HepG2 (cell line): ENCODE data around the gene TMEM63B. TPM values are rescaled to one million over a fixed set of nuclear protein-coding genes. Genes with fewer than 3 reads are reported as not detected.

Experiments
- BHLHE40 ChIP-seq: IDR thresholded peaks from 2 replicates; pipeline ENCODE4 v1.6.1; 2011; ENCODE audit warnings: low read length, improper control_type of control experiment
- BRF2 ChIP-seq: sonication (generic); formaldehyde crosslinking; IDR thresholded peaks from 2 replicates; pipeline ENCODE4 v1.8.1; 2022; ENCODE audit warnings: mild to moderate bottlenecking, missing genetic modification reagents
- FOXK1 ChIP-seq: sonication (generic); formaldehyde crosslinking; IDR thresholded peaks from 2 replicates; pipeline ENCODE4 v1.4.0; 2020; ENCODE audit warnings: low read depth, missing genetic modification reagents, borderline replicate concordance
- HNRNPUL1 ChIP-seq: fragments of 200-400 bp; formaldehyde crosslinking; IDR thresholded peaks from 2 replicates; pipeline ENCODE4 v1.6.1; 2017; ENCODE audit warnings: low read depth, mild to moderate bottlenecking, low read length, moderate library complexity
- HOXA7 ChIP-seq: sonication (generic); formaldehyde crosslinking; IDR thresholded peaks from 2 replicates; pipeline ENCODE4 v1.8.1; 2022; ENCODE audit warnings: mild to moderate bottlenecking, missing genetic modification reagents, moderate library complexity
- KDM4B ChIP-seq: sonication (generic); formaldehyde crosslinking; IDR thresholded peaks from 2 replicates; pipeline ENCODE4 v1.4.0; 2020; ENCODE audit warnings: missing genetic modification reagents
- KDM5A ChIP-seq: fragments of 200-600 bp; sonication (generic); IDR thresholded peaks from 2 replicates; pipeline ENCODE4 v1.7.0; 2018; ENCODE audit warnings: antibody characterized with exemption, mild to moderate bottlenecking, low read length, borderline replicate concordance
- KMT2B ChIP-seq: IDR thresholded peaks from 2 replicates; pipeline ENCODE4 v1.6.1; 2016; ENCODE audit warnings: missing genetic modification reagents, missing compliant biosample characterization
- MIXL1 ChIP-seq: IDR thresholded peaks from 2 replicates; pipeline ENCODE4 v1.6.1; 2016
- PRDM15 ChIP-seq: sonication (generic); formaldehyde crosslinking; IDR thresholded peaks from 2 replicates; pipeline ENCODE4 v1.4.0; 2020; ENCODE audit warnings: missing genetic modification reagents
- SIN3A ChIP-seq: IDR thresholded peaks from 2 replicates; pipeline ENCODE4 v1.6.1; 2011; ENCODE audit warnings: low read depth, mild to moderate bottlenecking, control low read depth, low read length, borderline replicate concordance
- SPEN ChIP-seq: sonication (generic); formaldehyde crosslinking; IDR thresholded peaks from 2 replicates; pipeline ENCODE4 v1.5.1; 2020; ENCODE audit warnings: low read depth, mild to moderate bottlenecking, missing genetic modification reagents
- SYNCRIP ChIP-seq: fragments of 200-400 bp; formaldehyde crosslinking; IDR thresholded peaks from 2 replicates; pipeline ENCODE4 v1.6.1; 2018; ENCODE audit warnings: mild to moderate bottlenecking, low read depth, low read length; ENCODE audit not compliant: insufficient read depth
- ZNF225 ChIP-seq: sonication (generic); formaldehyde crosslinking; IDR thresholded peaks from 2 replicates; pipeline ENCODE4 v1.4.0; 2020; ENCODE audit warnings: mild to moderate bottlenecking, missing genetic modification reagents
- ZNF326 ChIP-seq: sonication (generic); formaldehyde crosslinking; IDR thresholded peaks from 2 replicates; pipeline ENCODE4 v1.4.0; 2020; ENCODE audit warnings: missing genetic modification reagents, borderline replicate concordance
- ZNF34 ChIP-seq: sonication (generic); formaldehyde crosslinking; IDR thresholded peaks from 2 replicates; pipeline ENCODE4 v1.4.0; 2020; ENCODE audit warnings: mild to moderate bottlenecking, missing genetic modification reagents, borderline replicate concordance
- ZSCAN25 ChIP-seq: sonication (generic); formaldehyde crosslinking; IDR thresholded peaks from 2 replicates; pipeline ENCODE4 v1.8.0; 2022; ENCODE audit warnings: mild to moderate bottlenecking, missing genetic modification reagents
- polyA plus RNA-seq, 8 experiments: library from polyadenylated mRNA; depleted of rRNA in 3 of 8; stranded (reverse) in 7 of 8; unstranded in 1 of 8; fragments of >200 nt; fragmentation: Illumina TruSeq in 4 of 8; extraction: Trizol in 4 of 8; gene quantifications; 2 replicates each; pipeline versions ENCODE4 v1.2.1 to v1.2.3, GENCODE V29; 2011 to 2016; ENCODE audit warnings: low read depth in 4 of 8, missing spikeins in 1 of 8, mixed read lengths in 1 of 8; ENCODE audit not compliant: insufficient read depth in 1 of 8
- total RNA-seq, 5 experiments: library from RNA; depleted of rRNA; stranded (reverse); fragments of >200 nt; fragmentation: Illumina TruSeq; extraction: Trizol; gene quantifications; 2 replicates each; pipeline ENCODE4 v1.2.3, GENCODE V29; 2016; ENCODE audit warnings: low read depth in 1 of 5
- TF ChIP-seq, protein P1 (sequence below): sonication (generic); formaldehyde crosslinking; IDR thresholded peaks from 2 replicates; pipeline ENCODE4 v1.9.0; 2021; ENCODE audit warnings: missing genetic modification reagents, mild to moderate bottlenecking, borderline replicate concordance
- TF ChIP-seq, protein P2 (sequence below): IDR thresholded peaks from 2 replicates; pipeline ENCODE4 v1.6.1; 2016; ENCODE audit warnings: missing biosample characterization, missing genetic modification reagents, low read depth
- TF ChIP-seq, protein P3 (sequence below): sonication (generic); formaldehyde crosslinking; IDR thresholded peaks from 2 replicates; pipeline ENCODE4 v1.4.0; 2020; ENCODE audit warnings: missing genetic modification reagents

TMEM63B gene
- total and polyA plus RNA-seq, 2 of the 13 experiments (the other 11 are each of a cell fraction or from before 2014, with no cell fraction given) = 27.4 to 75.8 TPM

- TF ChIP-seq ZSCAN25 (CRISPR knock-in tag) (no peak; the same call in 1 of the 2 replicates), BRF2 (no peak; the same call in 1 of the 2 replicates), BHLHE40 (no peak), FOXK1 (CRISPR knock-in tag) (peak; percentile 91), SPEN (CRISPR knock-in tag) (peak; percentile 79; the same call in 1 of the 2 replicates), ZNF34 (no peak), ZNF326 (CRISPR knock-in tag) (no peak), KDM5A (no peak), PRDM15 (CRISPR knock-in tag) (0 out of 2 replicates have a peak, but pooled peaks have one; percentile 38), SYNCRIP (no peak), HNRNPUL1 (no peak), KDM4B (CRISPR knock-in tag) (no peak; the same call in 1 of the 2 replicates), ZNF225 (CRISPR knock-in tag) (no peak), MIXL1 (peak; percentile 88; the same call in 1 of the 2 replicates), KMT2B (CRISPR knock-in tag) (peak; percentile 67), HOXA7 (CRISPR knock-in tag) (no peak), SIN3A (no peak)
- TF ChIP-seq, protein P1, sequence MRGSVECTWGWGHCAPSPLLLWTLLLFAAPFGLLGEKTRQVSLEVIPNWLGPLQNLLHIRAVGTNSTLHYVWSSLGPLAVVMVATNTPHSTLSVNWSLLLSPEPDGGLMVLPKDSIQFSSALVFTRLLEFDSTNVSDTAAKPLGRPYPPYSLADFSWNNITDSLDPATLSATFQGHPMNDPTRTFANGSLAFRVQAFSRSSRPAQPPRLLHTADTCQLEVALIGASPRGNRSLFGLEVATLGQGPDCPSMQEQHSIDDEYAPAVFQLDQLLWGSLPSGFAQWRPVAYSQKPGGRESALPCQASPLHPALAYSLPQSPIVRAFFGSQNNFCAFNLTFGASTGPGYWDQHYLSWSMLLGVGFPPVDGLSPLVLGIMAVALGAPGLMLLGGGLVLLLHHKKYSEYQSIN (CRISPR knock-in tag) = no peak
- TF ChIP-seq, protein P2, sequence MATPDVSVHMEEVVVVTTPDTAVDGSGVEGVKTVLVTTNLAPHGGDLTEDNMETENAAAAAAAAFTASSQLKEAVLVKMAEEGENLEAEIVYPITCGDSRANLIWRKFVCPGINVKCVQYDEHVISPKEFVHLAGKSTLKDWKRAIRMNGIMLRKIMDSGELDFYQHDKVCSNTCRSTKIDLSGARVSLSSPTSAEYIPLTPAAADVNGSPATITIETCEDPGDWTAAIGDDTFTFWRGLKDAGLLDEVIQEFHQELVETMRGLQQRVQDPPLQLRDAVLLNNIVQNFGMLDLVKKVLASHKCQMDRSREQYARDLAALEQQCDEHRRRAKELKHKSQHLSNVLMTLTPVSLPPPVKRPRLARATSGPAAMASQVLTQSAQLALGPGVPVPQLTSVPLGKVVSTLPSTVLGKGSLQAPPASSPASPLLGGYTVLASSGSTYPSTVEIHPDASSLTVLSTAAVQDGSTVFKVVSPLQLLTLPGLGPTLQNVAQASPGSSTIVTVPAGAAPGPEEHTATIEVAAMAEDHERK (CRISPR knock-in tag) = no peak
- TF ChIP-seq, protein P3, sequence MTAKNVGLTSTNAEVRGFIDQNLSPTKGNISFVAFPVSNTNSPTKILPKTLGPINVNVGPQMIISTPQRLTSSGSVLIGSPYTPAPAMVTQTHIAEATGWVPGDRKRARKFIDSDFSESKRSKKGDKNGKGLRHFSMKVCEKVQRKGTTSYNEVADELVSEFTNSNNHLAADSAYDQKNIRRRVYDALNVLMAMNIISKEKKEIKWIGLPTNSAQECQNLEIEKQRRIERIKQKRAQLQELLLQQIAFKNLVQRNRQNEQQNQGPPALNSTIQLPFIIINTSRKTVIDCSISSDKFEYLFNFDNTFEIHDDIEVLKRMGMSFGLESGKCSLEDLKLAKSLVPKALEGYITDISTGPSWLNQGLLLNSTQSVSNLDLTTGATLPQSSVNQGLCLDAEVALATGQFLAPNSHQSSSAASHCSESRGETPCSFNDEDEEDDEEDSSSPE (CRISPR knock-in tag) = no peak; the same call in 1 of the 2 replicates
Measured at GRCh38 chr6:44091981-44092884, 35.1 kb upstream of the TMEM63B start (continued).
